AG04450 (cell line): Measurements from ENCODE around the gene ATP2C2. TPM values are rescaled to one million over a fixed set of nuclear protein-coding genes. Genes with fewer than 3 reads are reported as not detected.

Experiments used
- CTCF ChIA-PET: fragments of 300-600, 350-600 bp; formaldehyde crosslinking; extraction: SDS; loops from one replicate; lab custom pipeline; 2022; ENCODE audit warnings: antibody characterized with exemption, inconsistent platforms; lab: Charles Lee
- POLR2A ChIA-PET: fragments of 350-600 bp; formaldehyde crosslinking; extraction: SDS; loops from one replicate; lab custom pipeline; 2021; ENCODE audit warnings: antibody characterized with exemption, inconsistent platforms; lab: Yijun Ruan, JAX
- DNase-seq: peaks from one replicate; pipeline ENCODE4 v3.0.0-alpha.2; 2011; ENCODE audit warnings: low read depth, low spot score
- H3K27ac ChIP-seq: one replicate; pipeline ENCODE4 v1.5.1; 2012; ENCODE audit warnings: low read depth, low read length, control low read depth
- H3K27me3 ChIP-seq: one replicate; pipeline ENCODE4 v1.6.0; 2012; ENCODE audit warnings: low read length; ENCODE audit not compliant: control insufficient read depth, insufficient read depth
- H3K4me3 ChIP-seq: 2 replicates; pipeline ENCODE4 v1.5.1; 2011; ENCODE audit warnings: mild to moderate bottlenecking, low read depth, low read length, control low read depth
- H3K9me3 ChIP-seq: 2 replicates; pipeline ENCODE4 v1.5.1; 2012; ENCODE audit warnings: low read length; ENCODE audit not compliant: control insufficient read depth, insufficient read depth
- polyA plus RNA-seq: library from polyadenylated mRNA; depleted of rRNA; stranded (reverse); fragments of >200 nt; gene quantifications from 2 replicates; pipeline ENCODE4 v1.2.3, GENCODE V29; 2011
- TF ChIP-seq, protein P1 (sequence below): IDR thresholded peaks from 2 replicates; pipeline ENCODE4 v1.5.1; 2011; ENCODE audit warnings: low read depth, low read length, control low read depth, inconsistent platforms

Gene ATP2C2
- polyA plus RNA-seq, 1 experiment, result not detected

DNA sequence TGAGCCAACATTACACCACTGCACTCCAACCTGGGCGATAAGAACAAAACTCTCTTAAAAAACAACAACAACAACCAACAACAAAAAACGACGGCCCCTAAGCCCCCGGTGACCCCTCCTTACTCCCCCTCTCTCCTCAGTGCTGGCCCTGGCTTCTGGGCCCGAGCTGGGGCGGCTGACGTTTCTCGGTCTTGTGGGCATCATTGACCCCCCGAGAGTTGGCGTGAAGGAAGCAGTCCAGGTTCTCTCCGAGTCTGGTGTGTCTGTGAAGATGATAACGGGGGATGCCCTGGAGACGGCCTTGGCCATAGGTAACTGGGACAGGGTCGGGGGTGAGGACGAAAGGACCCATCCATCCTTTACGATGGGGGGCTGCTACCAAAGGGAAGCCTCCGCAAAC is 83.4 kb downstream of the ATP2C2 start:
- Histone ChIP-seq H3K27ac (no peak overlapping the region), H3K9me3 (peaks cover 12% of the 10 kb centered on the region; the same call in 1 of the 2 replicates), H3K4me3 (no peak overlapping the region), H3K27me3 (no peaks in the 10 kb centered on the region)
- POLR2A ChIA-PET, result no interaction called here
- no peak for DNase-seq
- CTCF ChIA-PET, result no interaction called here
- TF ChIP-seq, protein P1, sequence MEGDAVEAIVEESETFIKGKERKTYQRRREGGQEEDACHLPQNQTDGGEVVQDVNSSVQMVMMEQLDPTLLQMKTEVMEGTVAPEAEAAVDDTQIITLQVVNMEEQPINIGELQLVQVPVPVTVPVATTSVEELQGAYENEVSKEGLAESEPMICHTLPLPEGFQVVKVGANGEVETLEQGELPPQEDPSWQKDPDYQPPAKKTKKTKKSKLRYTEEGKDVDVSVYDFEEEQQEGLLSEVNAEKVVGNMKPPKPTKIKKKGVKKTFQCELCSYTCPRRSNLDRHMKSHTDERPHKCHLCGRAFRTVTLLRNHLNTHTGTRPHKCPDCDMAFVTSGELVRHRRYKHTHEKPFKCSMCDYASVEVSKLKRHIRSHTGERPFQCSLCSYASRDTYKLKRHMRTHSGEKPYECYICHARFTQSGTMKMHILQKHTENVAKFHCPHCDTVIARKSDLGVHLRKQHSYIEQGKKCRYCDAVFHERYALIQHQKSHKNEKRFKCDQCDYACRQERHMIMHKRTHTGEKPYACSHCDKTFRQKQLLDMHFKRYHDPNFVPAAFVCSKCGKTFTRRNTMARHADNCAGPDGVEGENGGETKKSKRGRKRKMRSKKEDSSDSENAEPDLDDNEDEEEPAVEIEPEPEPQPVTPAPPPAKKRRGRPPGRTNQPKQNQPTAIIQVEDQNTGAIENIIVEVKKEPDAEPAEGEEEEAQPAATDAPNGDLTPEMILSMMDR, result no peak

GRCh38 chr16:84453061-84453752 is 84.9 kb downstream of the ATP2C2 start:
- ChIA-PET CTCF (interaction anchor here (1.5 kb wide), 1 partner anchor 176 kb away, joined by 3 read pairs; no protein-coding TSS in a partner anchor), POLR2A (no interaction called here)
- Histone ChIP-seq H3K27ac (no peak overlapping the region), H3K27me3 (no peaks in the 10 kb centered on the region), H3K9me3 (peaks cover 12% of the 10 kb centered on the region; the same call in 1 of the 2 replicates), H3K4me3 (no peak overlapping the region)
- TF ChIP-seq, protein P1, result no peak
- DNase-seq, result no peak

- Histone ChIP-seq H3K4me3 (no peak overlapping the region), H3K9me3 (peaks cover 22% of the 10 kb centered on the region; the same call in 1 of the 2 replicates), H3K27ac (no peak overlapping the region), H3K27me3 (no peaks in the 10 kb centered on the region)
- ChIA-PET POLR2A (no interaction called here), CTCF (no interaction called here)
- TF ChIP-seq, protein P1, result no peak
- no peak for DNase-seq
These were observed 86.3 kb downstream of the ATP2C2 start for GRCh38 chr16:84454611-84455010.

- POLR2A ChIA-PET, result no interaction called here
- peaks cover 22% of the 10 kb centered on the region; the same call in 1 of the 2 replicates for H3K9me3 ChIP-seq
- H3K27me3 ChIP-seq, result no peaks in the 10 kb centered on the region
- no peak overlapping the region for H3K4me3 ChIP-seq
- no peak overlapping the region for H3K27ac ChIP-seq
- no peak for DNase-seq
- CTCF ChIA-PET, result no interaction called here
- TF ChIP-seq, protein P1, result no peak
These were observed 86.7 kb downstream of the ATP2C2 start for GRCh38 chr16:84455031-84455430.
